Testis (tissue), 2 donors: ENCODE data around the gene SPATA31C2.
"Not testable (repeated sequence)": the region's sequence is repeated elsewhere in the genome, so short reads cannot be mapped to it uniquely, and the experiment has no call there.

ENCODE experiments used
- POLR2A ChIP-seq: fragments of 450-650 bp; IDR thresholded peaks from one replicate; pipeline ENCODE4 v1.6.1; 2017; ENCODE audit warnings: antibody characterized with exemption, mild to moderate bottlenecking, moderate library complexity
- TF ChIP-seq, protein P1 (sequence below), 3 experiments: fragments of 450-650 bp in 2 of 3; fragments of 200-600 bp in 1 of 3; sonication (generic) in 1 of 3; IDR thresholded peaks; one replicate each; pipeline ENCODE4 v1.5.1; 2016 to 2019; ENCODE audit warnings: antibody characterized with exemption in 3 of 3, mild to moderate bottlenecking in 2 of 3, moderate library complexity in 1 of 3

DNA sequence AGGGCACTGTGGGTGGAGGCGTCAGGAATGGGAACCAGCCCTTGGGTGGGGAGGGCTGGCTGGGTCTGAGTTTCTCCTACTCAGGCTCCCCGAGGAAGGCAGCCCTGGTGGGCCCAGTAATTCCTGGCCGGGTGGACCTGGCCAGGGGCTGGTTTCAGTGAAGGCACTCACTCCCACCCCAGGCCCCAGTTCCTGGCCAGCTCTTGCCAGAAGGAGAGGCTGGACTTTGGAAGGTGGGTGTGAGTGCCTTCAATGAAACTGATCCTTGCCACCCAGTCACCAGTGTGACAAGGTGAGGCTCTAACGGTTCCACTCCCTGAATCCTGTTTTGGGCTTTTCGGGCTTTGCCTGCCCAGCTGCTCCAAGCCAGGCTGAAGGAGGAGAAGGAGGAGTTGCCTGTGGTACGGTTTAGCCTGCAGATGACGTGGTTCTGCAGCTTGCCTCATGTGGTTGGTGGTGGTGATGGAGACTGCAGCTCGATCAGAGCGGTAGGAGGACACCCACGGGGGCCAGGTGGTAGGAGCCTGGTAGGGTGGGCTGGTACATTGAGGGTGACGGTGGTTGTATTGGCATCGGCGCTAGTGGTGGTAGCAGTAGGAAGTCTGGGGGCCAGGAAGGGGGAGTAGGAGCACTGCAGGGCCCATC, 23.2 kb downstream of the SPATA31C2 start:
- TF ChIP-seq, protein P1, sequence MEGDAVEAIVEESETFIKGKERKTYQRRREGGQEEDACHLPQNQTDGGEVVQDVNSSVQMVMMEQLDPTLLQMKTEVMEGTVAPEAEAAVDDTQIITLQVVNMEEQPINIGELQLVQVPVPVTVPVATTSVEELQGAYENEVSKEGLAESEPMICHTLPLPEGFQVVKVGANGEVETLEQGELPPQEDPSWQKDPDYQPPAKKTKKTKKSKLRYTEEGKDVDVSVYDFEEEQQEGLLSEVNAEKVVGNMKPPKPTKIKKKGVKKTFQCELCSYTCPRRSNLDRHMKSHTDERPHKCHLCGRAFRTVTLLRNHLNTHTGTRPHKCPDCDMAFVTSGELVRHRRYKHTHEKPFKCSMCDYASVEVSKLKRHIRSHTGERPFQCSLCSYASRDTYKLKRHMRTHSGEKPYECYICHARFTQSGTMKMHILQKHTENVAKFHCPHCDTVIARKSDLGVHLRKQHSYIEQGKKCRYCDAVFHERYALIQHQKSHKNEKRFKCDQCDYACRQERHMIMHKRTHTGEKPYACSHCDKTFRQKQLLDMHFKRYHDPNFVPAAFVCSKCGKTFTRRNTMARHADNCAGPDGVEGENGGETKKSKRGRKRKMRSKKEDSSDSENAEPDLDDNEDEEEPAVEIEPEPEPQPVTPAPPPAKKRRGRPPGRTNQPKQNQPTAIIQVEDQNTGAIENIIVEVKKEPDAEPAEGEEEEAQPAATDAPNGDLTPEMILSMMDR (IDR thresholded peaks at IDR 0.05) = not testable (repeated sequence)
- TF ChIP-seq POLR2A = not testable (repeated sequence)
